Mammary epithelial cell (primary cell): ENCODE data around the gene SOX4.

Source experiments
- CTCF ChIP-seq, 2 donors: IDR thresholded peaks in 1 of 2; conservative IDR thresholded peaks in 1 of 2; 2 replicates each; pipeline ENCODE4 v1.5.1; 2011 to 2012; ENCODE audit warnings: inconsistent platforms in 2 of 2, low read length in 2 of 2, mild to moderate bottlenecking in 2 of 2, control low read depth in 1 of 2, low read depth in 1 of 2; ENCODE audit not compliant: insufficient read depth in 1 of 2; ENCODE audit errors: extremely low read depth in 1 of 2
- EZH2 ChIP-seq: IDR thresholded peaks from 2 replicates; pipeline ENCODE4 v1.6.1; 2012; ENCODE audit warnings: low read length, inconsistent platforms, borderline replicate concordance

GRCh38 chr6:21633511-21634109 lies 40.1 kb downstream of the SOX4 start:
- TF ChIP-seq CTCF (conservative IDR thresholded peaks at IDR 0.05 in 1 of 2, IDR thresholded peaks at IDR 0.05 in 1 of 2; ENCODE audit: extremely low read depth in 1 of 2, insufficient read depth in 1 of 2, low read depth in 1 of 2, low read length in 2 of 2), result no peak
- TF ChIP-seq EZH2, result no peak
